GM12878 (cell line): ENCODE measurements around the gene SLC22A31. TPM values are rescaled to one million over a fixed set of nuclear protein-coding genes. Genes with fewer than 3 reads are reported as not detected.
A peak's percentile ranks its signal among the peaks of the same experiment; 100 is the strongest.
"Not testable (repeated sequence)": the region's sequence is repeated elsewhere in the genome, so short reads cannot be mapped to it uniquely, and the experiment has no call there.

Experiments
- ATAC-seq: fragments of 200-7000 bp; cut with Tn5 transposase; 3 replicates; pipeline ENCODE4 v1.9.1; 2020; ENCODE audit warnings: mild to moderate bottlenecking, moderate library complexity
- BruUV-seq: library from RNA; stranded (reverse); fragments of 400-500 nt; replicated peaks from 2 replicates; lab custom pipeline; 2021; lab: Mats Ljungman, UMichigan
- CTCF ChIA-PET: fragments of 300-600 bp; sonication (Branson Sonifier 250); formaldehyde crosslinking; extraction: SDS; loops from one replicate; lab custom pipeline; 2021; ENCODE audit warnings: inconsistent platforms; lab: Yijun Ruan, JAX
- POLR2A ChIA-PET: fragments of 350-600 bp; formaldehyde crosslinking; extraction: SDS; loops from one replicate; lab custom pipeline; 2021; ENCODE audit warnings: inconsistent platforms; lab: Charles Lee
- RAD21 ChIA-PET: fragments of 300-600 bp; sonication (Branson Sonifier 250); formaldehyde crosslinking; loops from one replicate; lab custom pipeline; 2023; ENCODE audit warnings: antibody characterized with exemption; ENCODE audit not compliant: unreplicated experiment; lab: Charles Lee
- SMC1A ChIA-PET: fragments of 300-600 bp; sonication (Branson Sonifier 250); formaldehyde crosslinking; loops from one replicate; lab custom pipeline; 2023; ENCODE audit not compliant: unreplicated experiment, uncharacterized antibody; lab: Charles Lee
- DNase-seq: peaks from one replicate; pipeline ENCODE4 v3.0.0-alpha.2; 2011; ENCODE audit warnings: low read depth, low spot score
- FAIRE-seq: peaks from 3 replicates; lab custom pipeline; 2011; peaks lifted over from hg19 to GRCh38; lab: Jason Lieb, UNC
- H2AFZ ChIP-seq: 2 replicates; pipeline ENCODE4 v1.6.0; 2011; ENCODE audit warnings: low read depth, low read length, control low read depth; ENCODE audit not compliant: control insufficient read depth
- H3K27ac ChIP-seq: 2 replicates; pipeline ENCODE4 v1.5.1; 2011; ENCODE audit warnings: control low read depth; ENCODE audit not compliant: control insufficient read depth, insufficient read depth
- H3K27me3 ChIP-seq, 2 experiments: replicated peaks in 1 of 2; 2 replicates each; pipeline versions ENCODE4 v1.6.0 to v1.6.1; 2011; ENCODE audit warnings: low read length in 1 of 2; ENCODE audit not compliant: control insufficient read depth in 2 of 2, insufficient read depth in 2 of 2
- H3K36me3 ChIP-seq, 2 experiments: 2 replicates each; pipeline ENCODE4 v1.5.1; 2011; ENCODE audit warnings: low read length in 1 of 2; ENCODE audit not compliant: control insufficient read depth in 2 of 2, insufficient read depth in 2 of 2
- H3K4me1 ChIP-seq: 2 replicates; pipeline ENCODE4 v1.6.1; 2011; ENCODE audit warnings: mild to moderate bottlenecking, low read length, moderate library complexity, mixed read lengths; ENCODE audit not compliant: control insufficient read depth, insufficient read depth
- H3K4me2 ChIP-seq: 2 replicates; pipeline ENCODE4 v1.6.0; 2011; ENCODE audit warnings: control low read depth; ENCODE audit not compliant: control insufficient read depth, insufficient read depth
- H3K4me3 ChIP-seq: fragments of 200-600 bp; sonication (generic); 2 replicates; pipeline ENCODE4 v1.5.1; 2016
- H3K79me2 ChIP-seq: 2 replicates; pipeline ENCODE4 v1.6.0; 2011; ENCODE audit warnings: low read length; ENCODE audit not compliant: control insufficient read depth, insufficient read depth
- H3K9ac ChIP-seq: 2 replicates; pipeline ENCODE4 v1.8.0; 2011; ENCODE audit warnings: low read length, control low read depth, mixed read lengths; ENCODE audit not compliant: control insufficient read depth, insufficient read depth
- H3K9me3 ChIP-seq: replicated peaks from 3 replicates; pipeline ENCODE4 v1.5.1; 2011; ENCODE audit warnings: mild to moderate bottlenecking, low read length; ENCODE audit not compliant: control insufficient read depth, insufficient read depth
- H4K20me1 ChIP-seq: 2 replicates; pipeline ENCODE4 v1.6.0; 2011; ENCODE audit not compliant: control insufficient read depth, insufficient read depth
- BACH1 ChIP-seq: fragments of 450-650 bp; IDR thresholded peaks from 2 replicates; pipeline ENCODE4 v1.6.1; 2017; ENCODE audit warnings: mild to moderate bottlenecking, borderline replicate concordance
- EGR1 ChIP-seq, 2 experiments: IDR thresholded peaks; 1 replicate in 1 of 2; 2 replicates in 1 of 2; pipeline ENCODE4 v1.6.1; 2011 to 2012; ENCODE audit warnings: low read depth in 2 of 2, low read length in 2 of 2, borderline replicate concordance in 1 of 2, mild to moderate bottlenecking in 1 of 2, moderate library complexity in 1 of 2
- KAT2A ChIP-seq: conservative IDR thresholded peaks from 2 replicates; pipeline ENCODE4 v1.6.1; 2011; ENCODE audit warnings: low read depth, low read length; ENCODE audit not compliant: control insufficient read depth
- NR2F1 ChIP-seq: fragments of 450-650 bp; conservative IDR thresholded peaks from 2 replicates; pipeline ENCODE4 v1.6.1; 2017; ENCODE audit warnings: mild to moderate bottlenecking
- POLR2A ChIP-seq: IDR thresholded peaks from 2 replicates; pipeline ENCODE4 v1.6.1; 2011; ENCODE audit warnings: low read depth, mild to moderate bottlenecking, low read length
- YBX1 ChIP-seq: fragments of 450-650 bp; IDR thresholded peaks from 2 replicates; pipeline ENCODE4 v1.6.1; 2016; ENCODE audit warnings: antibody characterized with exemption
- WGBS: methylation state at CpG from one replicate; pipeline ENCODE4 v1.1.6; 2016; ENCODE audit warnings: low lambda C conversion rate; ENCODE audit not compliant: insufficient replicate concordance, insufficient coverage; ENCODE audit errors: missing lambda C conversion rate; 5-methylcytosine and 5-hydroxymethylcytosine counted together
- in situ Hi-C: fragments of 300-500 bp; cut with MboI; formaldehyde crosslinking; loops from 9 replicates; pipeline ENCODE4 v1.14.3; 2018; ENCODE audit warnings: mixed read lengths
- intact Hi-C: fragments of 100-400 bp; cut with micrococcal nuclease; formaldehyde crosslinking; loops from one replicate; pipeline ENCODE4 v1.14.2; 2022; ENCODE audit not compliant: unreplicated experiment
- polyA plus RNA-seq, 11 experiments: library from polyadenylated mRNA; depleted of rRNA in 4 of 11; unstranded in 6 of 11; stranded (reverse) in 5 of 11; fragments of >200 nt; fragmentation: Nextera tagmentation in 4 of 11; fragmentation: Illumina TruSeq in 1 of 11; extraction: Ambion mirVana in 4 of 11; extraction: Trizol in 1 of 11; gene quantifications; 1 replicate in 1 of 11; 2 replicates in 10 of 11; pipeline versions ENCODE4 v1.2.1 to v1.2.3, GENCODE V29; 2011 to 2016; ENCODE audit warnings: inconsistent platforms in 2 of 11, missing spikeins in 2 of 11, low read depth in 1 of 11
- total RNA-seq, 4 experiments: library from RNA; depleted of rRNA in 3 of 4; stranded (reverse); fragments of >200 nt in 3 of 4; fragmentation: Illumina TruSeq in 1 of 4; extraction: Trizol in 1 of 4; gene quantifications; 2 replicates each; pipeline versions ENCODE4 v1.2.1 to v1.2.3, GENCODE V29; 2013 to 2021

The SLC22A31 gene
- total and polyA plus RNA-seq, 10 of the 15 experiments (the other 5 are each of a cell fraction or from before 2014, with no cell fraction given), result 0.13 to 0.24 (median 0.23) TPM; not detected in 7

- H3K4me1 ChIP-seq, H3K4me3 ChIP-seq, in situ Hi-C loops, RAD21 ChIA-PET, H3K9ac ChIP-seq, H4K20me1 ChIP-seq, H3K9me3 ChIP-seq, H3K27me3 ChIP-seq, H3K36me3 ChIP-seq, H3K27ac ChIP-seq, CTCF ChIA-PET, H3K79me2 ChIP-seq, ATAC-seq, SMC1A ChIA-PET, DNase-seq, intact Hi-C loops, BruUV-seq, FAIRE-seq: not testable (repeated sequence)
- POLR2A ChIA-PET, result interaction anchor here (0.7 kb wide), 1 partner anchor 261 kb away, joined by 4 read pairs; the partner anchor contains the start of gene SPG7
- peak; percentile 35; the same call in 1 of the 2 replicates for TF ChIP-seq BACH1
- TF ChIP-seq NR2F1, result peak; percentile 41
- H2AFZ ChIP-seq, result peak overlapping the region; percentile 58; the same call in 1 of the 2 replicates
- 42% methylated on average over 13 of the region's 45 CpGs for WGBS
- H3K4me2 ChIP-seq, result peak overlapping the region; percentile 54; the same call in 1 of the 2 replicates
Observed at GRCh38 chr16:89247734-89248075, 47.4 kb upstream of the SLC22A31 start.

- FAIRE-seq, result no peak
- BruUV-seq, result no TSS peak
- H4K20me1 ChIP-seq, result no peaks in the 10 kb centered on the region
- H2AFZ ChIP-seq, result peak overlapping the region; percentile 39
- CTCF ChIA-PET, result no interaction called here
- SMC1A ChIA-PET, result no interaction called here
- H3K4me2 ChIP-seq, result peak overlapping the region; percentile 54; the same call in 1 of the 2 replicates
- 19% methylated on average over 43 of the region's 78 CpGs for WGBS
- 0 out of 2 replicates have a peak, but pooled peaks have one; percentile 53 for TF ChIP-seq POLR2A
- no peak for TF ChIP-seq KAT2A
- TF ChIP-seq EGR1 (IDR thresholded peaks at IDR 0.05; ENCODE audit: borderline replicate concordance in 1 of 2, low read depth in 2 of 2, low read length in 2 of 2), result 0 out of 3 replicates have a peak, but pooled peaks of 1 of the 2 experiments have one; percentile 35
- TF ChIP-seq YBX1, result no peak
- TF ChIP-seq, all 136 proteins: peak for 2
- Histone ChIP-seq H3K27me3 (no peaks in the 10 kb centered on the region), H3K9ac (no peak overlapping the region; the same call in 1 of the 2 replicates), H3K4me3 (peak overlapping the region; percentile 60; the same call in 1 of the 2 replicates), H3K27ac (no peak overlapping the region), H3K4me1 (no peaks in the 10 kb centered on the region), H3K9me3 (peaks cover 4% of the 10 kb centered on the region), H3K36me3 (no peaks in the 10 kb centered on the region), H3K79me2 (no peaks in the 10 kb centered on the region)
- POLR2A ChIA-PET, result interaction anchor here (0.6 to 0.7 kb wide), 2 partner anchors 18 to 261 kb away, joined by 3 to 4 read pairs; partner anchors contain the start of gene SPG7
- in situ Hi-C loops, result no loop called here
- intact Hi-C loops, result no loop called here
- DNase-seq (peak; percentile 11), ATAC-seq (peak; percentile 97)
- RAD21 ChIA-PET, result interaction anchor here (0.7 kb wide), 1 partner anchor 411 kb away, joined by 3 read pairs; the partner anchor contains the start of genes CHMP1A and SPATA33
Observed at GRCh38 chr16:89246903-89247733, 46.8 kb upstream of the SLC22A31 start.
